GM03348 (cell line): ENCODE results near the gene TSPAN33.
"Not testable (repeated sequence)": the region's sequence is repeated elsewhere in the genome, so short reads cannot be mapped to it uniquely, and the experiment has no call there.

Experiments
- DNase-seq: peaks from one replicate; pipeline ENCODE4 v3.0.0; 2012; ENCODE audit warnings: low spot score

Gene TSPAN33

DNA sequence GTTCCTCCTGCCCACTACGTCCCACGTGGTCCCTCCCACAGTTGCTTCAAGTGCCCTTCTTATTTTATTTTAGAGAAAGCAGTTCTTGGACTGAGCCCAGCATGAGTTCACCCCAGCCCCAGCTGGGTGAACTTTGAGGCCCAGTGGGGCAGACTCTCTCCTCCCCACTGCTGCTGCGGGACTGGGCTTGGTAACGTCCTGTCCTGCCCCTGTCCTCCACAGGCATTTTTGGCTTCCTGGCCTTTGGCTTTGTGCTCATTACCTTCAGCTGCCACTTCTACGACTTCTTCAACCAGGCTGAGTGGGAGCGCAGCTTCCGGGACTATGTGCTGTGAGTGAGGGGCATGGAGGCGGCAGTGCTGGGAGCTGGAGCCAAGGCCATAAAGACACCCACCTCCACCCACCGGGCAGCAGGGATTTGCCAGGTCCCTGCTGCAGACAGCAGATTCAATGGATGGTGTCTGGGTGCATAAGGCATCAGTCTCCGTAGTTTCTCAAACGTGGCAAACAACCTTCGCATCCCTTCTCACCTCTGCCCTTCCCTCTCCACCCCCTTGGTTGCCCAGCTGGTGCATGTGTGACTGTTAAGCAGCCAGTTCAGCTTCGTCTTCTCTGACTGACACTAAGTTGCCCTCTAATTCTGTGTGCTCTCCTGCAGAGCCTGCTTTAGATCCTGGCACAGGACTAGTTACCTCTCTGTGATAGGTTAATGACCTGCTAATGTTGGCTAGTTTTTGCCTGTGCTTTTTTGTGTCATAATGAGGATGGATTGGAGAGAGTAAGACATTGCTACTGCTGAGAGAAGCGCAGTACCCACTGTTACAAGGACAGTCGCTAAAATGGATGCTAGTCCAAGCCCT is 64.8 kb downstream of the TSPAN33 start:
- no peak for DNase-seq

DNA sequence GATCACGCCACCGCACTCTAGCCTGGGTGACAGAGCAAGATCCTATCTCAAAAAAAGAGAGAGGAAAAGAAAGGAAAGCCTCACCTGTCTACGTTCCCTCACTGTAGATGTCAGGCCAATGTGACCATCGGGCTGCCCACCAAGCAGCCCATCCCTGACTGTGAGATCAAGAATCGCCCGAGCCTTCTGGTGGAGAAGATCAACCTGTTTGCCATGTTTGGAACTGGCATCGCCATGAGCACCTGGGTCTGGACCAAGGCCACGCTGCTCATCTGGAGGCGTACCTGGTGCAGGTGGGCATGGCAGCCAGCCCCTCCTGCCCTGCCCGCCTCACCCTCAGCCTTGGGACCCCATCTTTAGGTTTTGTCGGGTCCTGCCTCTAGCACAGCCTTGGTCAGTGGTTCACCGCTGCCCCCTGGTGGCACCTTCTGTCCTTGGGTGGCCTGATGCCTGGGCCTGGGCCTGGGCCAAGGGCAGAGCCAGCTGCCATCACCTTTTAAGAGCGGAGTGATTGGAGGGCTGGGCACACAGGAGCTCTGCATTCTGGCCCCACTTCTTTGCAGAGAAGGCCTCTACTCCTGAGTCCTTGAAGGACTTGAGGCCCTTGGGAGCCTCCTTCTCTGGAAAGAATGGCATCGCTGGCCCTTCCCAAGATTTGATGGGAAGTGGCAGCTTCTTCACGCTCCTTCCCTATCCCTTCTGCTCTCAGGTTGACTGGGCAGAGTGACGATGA is 65.9 kb downstream of the TSPAN33 start:
- peak; percentile 90 for DNase-seq

DNA sequence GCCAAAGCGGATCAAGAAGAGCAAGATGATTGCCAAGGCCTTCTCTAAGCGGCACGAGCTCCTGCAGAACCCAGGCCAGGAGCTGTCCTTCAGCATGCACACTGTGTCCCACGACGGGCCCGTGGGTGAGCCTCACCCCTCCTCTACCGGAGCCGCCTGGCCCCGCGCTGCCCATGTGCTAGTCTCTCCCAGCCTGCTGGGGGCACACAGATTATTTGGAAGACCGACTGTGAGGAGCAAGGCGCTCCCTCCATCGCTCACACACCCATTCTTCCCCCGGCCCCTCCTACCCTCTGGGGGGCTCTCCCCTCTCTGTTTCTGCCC is 66.4 kb downstream of the TSPAN33 start:
- DNase-seq: no peak

DNA sequence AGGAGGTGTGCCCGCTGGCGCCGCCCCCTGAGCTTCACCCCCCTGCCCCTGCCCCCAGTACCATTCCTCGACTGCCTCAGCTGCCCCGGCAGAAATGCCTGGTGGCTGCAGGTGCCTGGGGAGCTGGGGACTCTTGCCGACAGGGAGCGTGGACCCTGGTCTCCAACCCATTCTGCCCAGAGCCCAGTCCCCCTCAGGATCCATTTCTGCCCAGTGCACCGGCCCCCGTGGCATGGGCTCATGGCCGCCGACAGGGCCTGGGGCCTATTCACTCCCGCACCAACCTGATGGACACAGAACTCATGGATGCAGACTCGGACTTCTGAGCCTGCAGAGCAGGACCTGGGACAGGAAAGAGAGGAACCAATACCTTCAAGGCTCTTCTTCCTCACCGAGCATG is 67.6 kb downstream of the TSPAN33 start:
- DNase-seq: no peak

DNA sequence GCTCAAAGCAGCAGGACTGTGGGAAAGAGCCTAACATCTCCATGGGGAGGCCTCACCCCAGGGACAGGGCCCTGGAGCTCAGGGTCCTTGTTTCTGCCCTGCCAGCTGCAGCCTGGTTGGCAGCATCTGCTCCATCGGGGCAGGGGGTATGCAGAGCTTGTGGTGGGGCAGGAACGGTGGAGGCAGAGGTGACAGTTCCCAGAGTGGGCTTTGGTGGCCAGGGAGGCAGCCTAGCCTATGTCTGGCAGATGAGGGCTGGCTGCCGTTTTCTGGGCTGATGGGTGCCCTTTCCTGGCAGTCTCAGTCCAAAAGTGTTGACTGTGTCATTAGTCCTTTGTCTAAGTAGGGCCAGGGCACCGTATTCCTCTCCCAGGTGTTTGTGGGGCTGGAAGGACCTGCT is 68.1 kb downstream of the TSPAN33 start:
- no peak for DNase-seq

- DNase-seq: no peak
Measured at GRCh38 chr7:129213828-129214227, 69.3 kb downstream of the TSPAN33 start.

- DNase-seq: not testable (repeated sequence)
Measured at GRCh38 chr7:129215691-129216090, 71.2 kb downstream of the TSPAN33 start.

GRCh38 chr7:129216101-129216715 is 71.7 kb downstream of the TSPAN33 start:
- DNase-seq: not testable (repeated sequence)

GRCh38 chr7:129216821-129217416 is 72.4 kb downstream of the TSPAN33 start:
- not testable (repeated sequence) for DNase-seq

DNA sequence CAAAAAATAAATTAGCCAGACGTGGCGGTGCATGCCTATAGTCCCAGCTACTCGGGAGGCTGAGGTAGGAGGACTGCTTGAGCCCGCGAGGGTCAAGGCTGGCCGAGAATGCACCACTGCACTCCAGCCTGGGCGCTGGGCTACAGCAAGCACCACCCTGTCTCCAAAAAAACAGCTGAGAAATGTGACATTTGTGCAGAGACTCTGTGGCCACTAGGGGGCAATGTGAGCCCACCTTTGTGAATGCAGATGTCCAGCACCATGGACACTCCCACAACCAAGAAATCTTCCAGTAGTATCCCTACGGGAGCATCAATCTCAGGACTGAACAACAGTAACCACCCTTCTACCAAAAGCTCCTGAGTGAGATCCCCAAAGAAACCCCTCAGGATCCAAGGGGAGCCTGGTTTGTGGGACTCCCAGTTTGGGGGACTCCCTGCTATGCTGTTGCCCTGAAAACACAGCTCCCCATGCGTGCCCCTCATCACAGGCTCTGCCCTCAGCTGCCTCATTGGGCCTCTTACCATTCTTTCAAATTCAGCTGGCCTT is 74.1 kb downstream of the TSPAN33 start:
- DNase-seq: peak; percentile 92

- DNase-seq: not testable (repeated sequence)
Measured at GRCh38 chr7:129219166-129219565, 74.7 kb downstream of the TSPAN33 start.
